ENCODE data around the gene FER1L5. TPM values are rescaled to one million over a fixed set of nuclear protein-coding genes. Genes with fewer than 3 reads are reported as not detected.

FER1L5 gene
- total and polyA plus RNA-seq, 9 of the 15 experiments (the other 6 are each of a cell fraction or from before 2014, with no cell fraction given) = 0.01 TPM; not detected in 6

GRCh38 chr2:96702098-96702785, 59.7 kb downstream of the FER1L5 start:
- in situ Hi-C loops (cut with MboI) (no loop called here), intact Hi-C loops (cut with micrococcal nuclease) (no loop called here)
- ChIA-PET CTCF (ENCODE audit: low intra/inter-chr PET ratio) (no interaction called here), POLR2A (interaction anchor here (0.5 to 1.6 kb wide), 2 partner anchors 11 to 13 kb away, joined by 3 to 4 read pairs; no protein-coding TSS in a partner anchor)
- H3K9ac ChIP-seq (ENCODE audit: insufficient read depth in 1 of 2, low read depth in 2 of 2, low read length in 2 of 2) = no peak overlapping the region
- peaks cover 5% of the 10 kb centered on the region; the same call in 1 of the 2 replicates for H4K20me1 ChIP-seq (replicated peaks; ENCODE audit: control insufficient read depth, insufficient read depth, low read length)
- H3K27ac ChIP-seq (ENCODE audit: extremely low read depth, low read depth, low read length) = no peak overlapping the region
- FAIRE-seq = no peak
- no peaks in the 10 kb centered on the region for H3K9me3 ChIP-seq (replicated peaks; ENCODE audit: control insufficient read depth, insufficient read depth, low read depth, low read length)
- peaks cover 15% of the 10 kb centered on the region; the same call in 2 of the 3 replicates for H3K36me3 ChIP-seq (ENCODE audit: control insufficient read depth, insufficient read depth, low read length)
- H3K79me2 ChIP-seq (ENCODE audit: control insufficient read depth, insufficient read depth, low read length) = no peaks in the 10 kb centered on the region
- H3K9me1 ChIP-seq (ENCODE audit: control insufficient read depth, insufficient read depth, low read length) = peaks cover 6% of the 10 kb centered on the region
- H2AFZ ChIP-seq (ENCODE audit: low read depth, low read length) = no peak overlapping the region
- ATAC-seq = no peak
- no peak overlapping the region for H3K4me2 ChIP-seq (ENCODE audit: insufficient read depth, low read length)
- H3K27me3 ChIP-seq (ENCODE audit: control insufficient read depth in 2 of 2, insufficient read depth in 2 of 2, low read length in 2 of 2) = 0 out of 5 replicates have a peak, but pooled peaks cover 0 to 13% of the 10 kb centered on the region in 2 experiments
- no peak overlapping the region for H3K4me3 ChIP-seq
- BruUV-seq (replicated peaks) = no TSS peak
- DNase-seq (ENCODE audit: extremely low read depth in 1 of 4, low spot score in 3 of 4) = no peak
- 61% methylated on average over 17 of the region's 17 CpGs for WGBS (ENCODE audit: insufficient coverage, low coverage, missing lambda C conversion rate)
- H3K4me1 ChIP-seq (replicated peaks in 1 of 2; ENCODE audit: control insufficient read depth in 2 of 2, insufficient read depth in 2 of 2, low read length in 2 of 2) = no peaks in the 10 kb centered on the region
- TF ChIP-seq RNF2 (IDR thresholded peaks at IDR 0.05) (no peak), GATAD2B (IDR thresholded peaks at IDR 0.05; ENCODE audit: borderline replicate concordance) (no peak), ZNF41 (CRISPR knock-in tag; conservative IDR thresholded peaks at IDR 0.05) (no peak), BCL6 (CRISPR knock-in tag; IDR thresholded peaks at IDR 0.05) (no peak), COPS2 (conservative IDR thresholded peaks at IDR 0.05) (no peak), TARDBP (IDR thresholded peaks at IDR 0.05) (no peak), ZNF75A (CRISPR knock-in tag; IDR thresholded peaks at IDR 0.05) (no peak), ZBTB49 (CRISPR knock-in tag; IDR thresholded peaks at IDR 0.05; ENCODE audit: borderline replicate concordance) (no peak)
- TF ChIP-seq, protein P1, sequence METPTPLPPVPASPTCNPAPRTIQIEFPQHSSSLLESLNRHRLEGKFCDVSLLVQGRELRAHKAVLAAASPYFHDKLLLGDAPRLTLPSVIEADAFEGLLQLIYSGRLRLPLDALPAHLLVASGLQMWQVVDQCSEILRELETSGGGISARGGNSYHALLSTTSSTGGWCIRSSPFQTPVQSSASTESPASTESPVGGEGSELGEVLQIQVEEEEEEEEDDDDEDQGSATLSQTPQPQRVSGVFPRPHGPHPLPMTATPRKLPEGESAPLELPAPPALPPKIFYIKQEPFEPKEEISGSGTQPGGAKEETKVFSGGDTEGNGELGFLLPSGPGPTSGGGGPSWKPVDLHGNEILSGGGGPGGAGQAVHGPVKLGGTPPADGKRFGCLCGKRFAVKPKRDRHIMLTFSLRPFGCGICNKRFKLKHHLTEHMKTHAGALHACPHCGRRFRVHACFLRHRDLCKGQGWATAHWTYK (CRISPR knock-in tag; IDR thresholded peaks at IDR 0.05) = no peak
- TF ChIP-seq, protein P2, sequence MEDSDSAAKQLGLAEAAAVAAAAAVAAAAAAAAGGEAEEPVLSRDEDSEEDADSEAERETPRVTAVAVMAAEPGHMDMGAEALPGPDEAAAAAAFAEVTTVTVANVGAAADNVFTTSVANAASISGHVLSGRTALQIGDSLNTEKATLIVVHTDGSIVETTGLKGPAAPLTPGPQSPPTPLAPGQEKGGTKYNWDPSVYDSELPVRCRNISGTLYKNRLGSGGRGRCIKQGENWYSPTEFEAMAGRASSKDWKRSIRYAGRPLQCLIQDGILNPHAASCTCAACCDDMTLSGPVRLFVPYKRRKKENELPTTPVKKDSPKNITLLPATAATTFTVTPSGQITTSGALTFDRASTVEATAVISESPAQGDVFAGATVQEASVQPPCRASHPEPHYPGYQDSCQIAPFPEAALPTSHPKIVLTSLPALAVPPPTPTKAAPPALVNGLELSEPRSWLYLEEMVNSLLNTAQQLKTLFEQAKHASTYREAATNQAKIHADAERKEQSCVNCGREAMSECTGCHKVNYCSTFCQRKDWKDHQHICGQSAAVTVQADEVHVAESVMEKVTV (CRISPR knock-in tag; IDR thresholded peaks at IDR 0.05) = no peak
- TF ChIP-seq, protein P3, sequence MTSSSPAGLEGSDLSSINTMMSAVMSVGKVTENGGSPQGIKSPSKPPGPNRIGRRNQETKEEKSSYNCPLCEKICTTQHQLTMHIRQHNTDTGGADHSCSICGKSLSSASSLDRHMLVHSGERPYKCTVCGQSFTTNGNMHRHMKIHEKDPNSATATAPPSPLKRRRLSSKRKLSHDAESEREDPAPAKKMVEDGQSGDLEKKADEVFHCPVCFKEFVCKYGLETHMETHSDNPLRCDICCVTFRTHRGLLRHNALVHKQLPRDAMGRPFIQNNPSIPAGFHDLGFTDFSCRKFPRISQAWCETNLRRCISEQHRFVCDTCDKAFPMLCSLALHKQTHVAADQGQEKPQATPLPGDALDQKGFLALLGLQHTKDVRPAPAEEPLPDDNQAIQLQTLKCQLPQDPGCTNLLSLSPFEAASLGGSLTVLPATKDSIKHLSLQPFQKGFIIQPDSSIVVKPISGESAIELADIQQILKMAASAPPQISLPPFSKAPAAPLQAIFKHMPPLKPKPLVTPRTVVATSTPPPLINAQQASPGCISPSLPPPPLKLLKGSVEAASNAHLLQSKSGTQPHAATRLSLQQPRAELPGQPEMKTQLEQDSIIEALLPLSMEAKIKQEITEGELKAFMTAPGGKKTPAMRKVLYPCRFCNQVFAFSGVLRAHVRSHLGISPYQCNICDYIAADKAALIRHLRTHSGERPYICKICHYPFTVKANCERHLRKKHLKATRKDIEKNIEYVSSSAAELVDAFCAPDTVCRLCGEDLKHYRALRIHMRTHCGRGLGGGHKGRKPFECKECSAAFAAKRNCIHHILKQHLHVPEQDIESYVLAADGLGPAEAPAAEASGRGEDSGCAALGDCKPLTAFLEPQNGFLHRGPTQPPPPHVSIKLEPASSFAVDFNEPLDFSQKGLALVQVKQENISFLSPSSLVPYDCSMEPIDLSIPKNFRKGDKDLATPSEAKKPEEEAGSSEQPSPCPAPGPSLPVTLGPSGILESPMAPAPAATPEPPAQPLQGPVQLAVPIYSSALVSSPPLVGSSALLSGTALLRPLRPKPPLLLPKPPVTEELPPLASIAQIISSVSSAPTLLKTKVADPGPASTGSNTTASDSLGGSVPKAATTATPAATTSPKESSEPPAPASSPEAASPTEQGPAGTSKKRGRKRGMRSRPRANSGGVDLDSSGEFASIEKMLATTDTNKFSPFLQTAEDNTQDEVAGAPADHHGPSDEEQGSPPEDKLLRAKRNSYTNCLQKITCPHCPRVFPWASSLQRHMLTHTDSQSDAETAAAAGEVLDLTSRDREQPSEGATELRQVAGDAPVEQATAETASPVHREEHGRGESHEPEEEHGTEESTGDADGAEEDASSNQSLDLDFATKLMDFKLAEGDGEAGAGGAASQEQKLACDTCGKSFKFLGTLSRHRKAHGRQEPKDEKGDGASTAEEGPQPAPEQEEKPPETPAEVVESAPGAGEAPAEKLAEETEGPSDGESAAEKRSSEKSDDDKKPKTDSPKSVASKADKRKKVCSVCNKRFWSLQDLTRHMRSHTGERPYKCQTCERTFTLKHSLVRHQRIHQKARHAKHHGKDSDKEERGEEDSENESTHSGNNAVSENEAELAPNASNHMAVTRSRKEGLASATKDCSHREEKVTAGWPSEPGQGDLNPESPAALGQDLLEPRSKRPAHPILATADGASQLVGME (CRISPR knock-in tag; IDR thresholded peaks at IDR 0.05) = no peak
